GM18867 (cell line): ENCODE measurements around the gene PACS2.

Experiments
- ATAC-seq: cut with Tn5 transposase; IDR thresholded peaks from one replicate; pipeline ENCODE4 v1.9.1; 2021; ENCODE audit warnings: mild to moderate bottlenecking, moderate library complexity; ENCODE audit not compliant: unreplicated experiment

PACS2 gene

GRCh38 chr14:105384041-105384557 is 69.6 kb downstream of the PACS2 start:
- ATAC-seq = no peak

GRCh38 chr14:105384605-105385321 is 70.2 kb downstream of the PACS2 start:
- ATAC-seq = no peak

- no peak for ATAC-seq
Measured at GRCh38 chr14:105385322-105385637, 70.7 kb downstream of the PACS2 start.

- ATAC-seq = no peak
Measured at GRCh38 chr14:105385698-105386365, 71.3 kb downstream of the PACS2 start.

- no peak for ATAC-seq
Measured at GRCh38 chr14:105386581-105387529, 72.3 kb downstream of the PACS2 start.

- ATAC-seq = no peak
Measured at GRCh38 chr14:105387530-105387922, 73.0 kb downstream of the PACS2 start.

- no peak for ATAC-seq
Measured at GRCh38 chr14:105388110-105388951, 73.8 kb downstream of the PACS2 start.

GRCh38 chr14:105388976-105389375 is 74.4 kb downstream of the PACS2 start:
- ATAC-seq = no peak

- no peak for ATAC-seq
Measured at GRCh38 chr14:105389534-105389933, 75.0 kb downstream of the PACS2 start.

GRCh38 chr14:105389976-105390848 is 75.7 kb downstream of the PACS2 start:
- ATAC-seq = no peak

GRCh38 chr14:105390849-105391500 is 76.4 kb downstream of the PACS2 start:
- no peak for ATAC-seq

- no peak for ATAC-seq
Measured at GRCh38 chr14:105391541-105391940, 77.0 kb downstream of the PACS2 start.

GRCh38 chr14:105392131-105393090 is 77.9 kb downstream of the PACS2 start:
- no peak for ATAC-seq

- no peak for ATAC-seq
Measured at GRCh38 chr14:105393151-105393550, 78.6 kb downstream of the PACS2 start.

GRCh38 chr14:105394714-105395537 is 80.4 kb downstream of the PACS2 start:
- no peak for ATAC-seq

- ATAC-seq = no peak
Measured at GRCh38 chr14:105395538-105395854, 80.9 kb downstream of the PACS2 start.

GRCh38 chr14:105397350-105397931 is 82.9 kb downstream of the PACS2 start:
- ATAC-seq = peak; percentile 7
